ENCODE data around the gene RPN1.

RPN1 gene

DNA sequence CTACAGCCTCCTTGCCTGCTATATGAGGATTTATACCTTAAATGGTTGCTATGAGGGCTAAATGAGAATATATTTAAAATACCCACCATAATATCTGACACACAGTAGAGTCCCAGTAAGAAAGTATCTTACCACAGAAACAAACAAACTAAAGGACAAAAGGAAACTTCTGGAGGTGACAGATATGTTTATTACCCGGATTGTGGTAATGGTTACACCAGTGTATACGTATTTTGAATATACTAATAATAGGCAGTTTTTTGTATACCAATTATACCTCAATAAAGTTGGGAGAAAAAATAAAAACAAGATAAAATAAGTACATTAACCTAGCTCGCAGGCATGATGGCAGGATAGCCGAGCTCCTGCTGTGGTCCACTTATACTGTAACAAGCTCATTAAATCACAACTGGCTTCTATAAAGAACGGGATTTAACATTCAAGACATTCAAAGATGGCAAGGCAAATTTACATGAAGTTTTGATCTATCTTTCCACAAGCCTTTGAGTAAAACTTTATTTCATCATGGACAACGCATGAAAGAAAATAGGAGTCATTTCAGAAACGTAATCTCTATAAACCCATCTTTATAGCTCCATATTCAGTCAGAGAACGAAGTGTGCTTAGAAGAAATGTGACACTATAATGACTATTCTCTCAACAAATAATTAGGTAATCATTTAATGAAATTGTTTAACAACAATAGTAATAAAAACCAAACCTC lies 1.5 kb downstream of the RPN1 start:
- DNase-seq, result no peak

DNA sequence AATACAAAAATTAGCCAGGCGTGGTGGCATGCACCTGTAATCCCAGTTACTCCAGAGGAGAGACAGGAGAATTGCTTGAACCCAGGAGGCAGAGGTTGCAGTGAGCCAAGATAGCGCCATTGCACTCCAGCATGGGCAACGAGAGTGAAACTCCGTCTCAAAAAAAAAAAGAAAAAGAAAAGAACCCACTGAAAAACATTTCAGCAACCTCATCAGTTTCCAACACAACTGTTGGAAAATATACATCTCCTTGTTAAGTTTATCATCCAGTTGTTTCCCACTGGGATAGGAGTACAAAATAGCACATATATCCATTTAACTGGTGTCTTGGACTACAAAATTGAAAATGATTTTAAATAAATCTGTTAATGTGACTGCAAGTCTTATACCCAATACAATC lies 2.2 kb downstream of the RPN1 start:
- DNase-seq, result no peak

- no peak for DNase-seq
Observed at GRCh38 chr3:128647307-128647706, 3.3 kb downstream of the RPN1 start.

DNA sequence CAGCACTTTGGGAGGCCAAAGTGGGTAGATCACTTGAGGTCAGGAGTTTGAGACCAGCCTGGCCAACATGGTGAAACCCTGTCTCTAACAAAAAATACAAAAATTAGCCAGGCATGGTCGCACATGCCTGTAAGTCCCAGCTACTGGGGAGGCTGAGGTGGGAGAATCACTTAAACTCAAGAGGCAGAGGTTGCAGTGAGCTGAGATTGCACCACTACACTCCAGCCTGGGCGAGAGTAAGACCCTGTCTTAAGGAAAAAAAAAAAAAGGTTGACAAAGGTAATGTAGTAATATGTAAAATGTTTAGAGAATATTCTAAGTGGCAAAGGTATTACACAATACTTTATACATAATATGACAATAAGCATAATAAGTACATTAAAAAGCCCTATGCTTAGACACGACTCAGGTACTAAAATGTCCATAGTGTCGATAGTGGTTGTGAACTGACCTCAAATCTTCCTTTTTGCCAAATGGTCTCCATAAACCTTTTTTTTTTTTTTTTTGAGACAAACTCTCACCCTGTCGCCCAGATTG lies 16.5 kb downstream of the RPN1 start:
- DNase-seq, result no peak

DNA sequence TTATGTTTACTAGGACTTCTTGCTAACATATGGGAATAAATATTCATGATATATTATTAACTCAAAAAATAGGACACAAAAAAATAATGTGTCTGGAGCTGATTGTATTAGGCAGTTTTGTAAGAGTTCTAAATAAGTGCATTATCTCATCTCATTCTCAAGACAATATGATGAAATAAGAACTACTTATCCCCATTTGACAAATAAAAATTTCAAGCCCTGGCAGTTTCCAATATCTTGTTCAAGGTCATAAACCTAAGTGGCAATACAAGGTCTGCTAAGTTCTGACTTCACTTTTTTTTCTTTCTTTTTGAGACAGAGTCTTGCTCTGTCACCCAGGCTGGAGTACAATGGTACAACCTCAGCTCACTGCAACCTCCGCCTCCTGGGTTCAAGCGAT lies 18.3 kb downstream of the RPN1 start:
- no peak for DNase-seq

GRCh38 chr3:128629936-128630335 lies 20.7 kb downstream of the RPN1 start:
- DNase-seq, result no peak

GRCh38 chr3:128625409-128625945 lies 25.1 kb downstream of the RPN1 start:
- no peak for DNase-seq

DNA sequence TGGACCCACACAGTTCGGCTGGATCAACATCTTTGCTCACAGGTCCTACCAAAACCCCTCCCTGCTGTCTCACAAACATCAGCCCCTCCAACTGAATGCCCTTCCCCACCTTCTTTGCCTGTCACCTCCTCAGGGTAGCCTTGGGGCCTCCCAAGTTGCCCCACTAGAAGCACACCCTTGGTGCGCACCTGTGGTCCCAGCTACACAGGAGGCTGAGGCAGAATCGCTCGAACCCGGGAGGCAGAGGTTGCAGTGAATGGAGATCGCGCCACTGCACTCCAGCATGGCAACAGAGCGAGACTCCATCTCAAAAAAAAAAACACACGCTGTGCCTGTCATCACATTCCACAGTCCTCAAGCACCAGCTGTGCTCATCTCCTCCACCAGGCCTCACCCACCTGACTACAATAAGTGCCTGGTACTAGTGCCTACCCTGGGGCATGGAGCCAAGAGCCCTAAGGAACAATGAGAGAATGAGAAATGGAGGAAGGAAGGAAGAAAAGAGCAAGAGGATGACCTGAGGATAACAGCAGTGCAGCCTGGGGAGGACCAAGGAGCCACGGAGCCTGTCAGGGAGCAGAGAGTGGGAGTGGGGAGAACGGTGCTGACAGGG lies 26.0 kb downstream of the RPN1 start:
- no peak for DNase-seq

- no peak for DNase-seq
Observed at GRCh38 chr3:128623762-128624176, 26.8 kb downstream of the RPN1 start.

DNA sequence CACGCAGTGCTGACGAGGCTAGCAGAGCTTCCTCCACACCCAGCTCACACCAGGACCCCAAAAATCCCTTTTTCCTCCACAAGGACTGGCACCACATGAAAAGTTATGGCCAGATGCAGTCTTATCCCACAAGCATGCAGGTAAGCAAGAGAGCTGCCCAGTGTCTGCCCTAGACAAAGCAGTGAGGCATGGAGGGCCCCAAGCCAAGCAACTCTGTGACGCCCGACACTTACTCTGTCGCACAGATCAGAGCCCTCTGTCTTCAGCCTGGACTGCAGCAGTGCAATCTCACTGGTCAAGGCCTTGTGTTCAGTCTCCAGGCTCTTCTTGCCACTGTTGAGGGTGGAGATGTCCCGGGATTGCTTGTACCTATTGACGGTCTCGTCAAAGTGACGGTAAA lies 28.7 kb downstream of the RPN1 start:
- no peak for DNase-seq

- no peak for DNase-seq
Observed at GRCh38 chr3:128621234-128621633, 29.4 kb downstream of the RPN1 start.

DNA sequence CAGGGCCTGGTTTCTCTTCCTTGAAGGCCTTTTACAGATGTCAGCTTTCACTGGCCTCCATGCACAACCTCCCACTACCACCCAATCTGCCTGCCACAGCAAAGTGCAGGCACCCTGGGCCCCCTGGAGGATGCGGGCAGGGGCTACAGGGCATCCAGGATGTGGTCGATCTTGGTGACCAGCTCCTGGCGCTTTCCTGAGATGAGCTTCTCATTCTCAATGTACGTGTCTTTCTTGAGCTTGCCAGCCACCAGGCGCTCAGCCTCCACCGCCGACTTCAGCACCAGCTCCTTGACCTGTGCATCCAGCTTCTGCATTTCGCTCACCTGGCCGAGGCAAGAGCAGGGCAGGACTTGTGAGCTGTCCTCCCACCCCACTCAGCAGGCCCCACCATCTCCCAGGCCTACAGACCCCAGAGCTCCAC lies 30.3 kb downstream of the RPN1 start:
- no peak for DNase-seq

GRCh38 chr3:128619146-128619890 lies 31.3 kb downstream of the RPN1 start:
- no peak for DNase-seq

DNA sequence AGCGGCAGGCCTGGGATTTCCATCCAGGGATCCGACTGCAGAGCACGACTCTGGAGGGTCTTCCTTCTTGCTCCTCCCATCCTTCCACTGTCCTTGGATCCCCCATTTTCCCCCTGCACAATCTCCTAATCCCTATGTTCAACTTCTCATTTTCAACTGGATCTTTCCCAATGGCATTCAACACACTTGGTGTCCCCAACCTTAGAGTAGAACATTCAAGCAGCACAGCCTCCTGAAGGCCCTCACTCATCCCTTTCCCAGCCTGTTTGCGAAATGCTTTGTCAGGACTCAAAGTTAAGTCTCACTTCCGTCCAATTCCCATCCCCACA lies 32.3 kb downstream of the RPN1 start:
- DNase-seq, result no peak

GRCh38 chr3:128617557-128618397 lies 32.8 kb downstream of the RPN1 start:
- DNase-seq, result peak; percentile 96

GRCh38 chr3:128617270-128617556 lies 33.4 kb downstream of the RPN1 start:
- no peak for DNase-seq

DNA sequence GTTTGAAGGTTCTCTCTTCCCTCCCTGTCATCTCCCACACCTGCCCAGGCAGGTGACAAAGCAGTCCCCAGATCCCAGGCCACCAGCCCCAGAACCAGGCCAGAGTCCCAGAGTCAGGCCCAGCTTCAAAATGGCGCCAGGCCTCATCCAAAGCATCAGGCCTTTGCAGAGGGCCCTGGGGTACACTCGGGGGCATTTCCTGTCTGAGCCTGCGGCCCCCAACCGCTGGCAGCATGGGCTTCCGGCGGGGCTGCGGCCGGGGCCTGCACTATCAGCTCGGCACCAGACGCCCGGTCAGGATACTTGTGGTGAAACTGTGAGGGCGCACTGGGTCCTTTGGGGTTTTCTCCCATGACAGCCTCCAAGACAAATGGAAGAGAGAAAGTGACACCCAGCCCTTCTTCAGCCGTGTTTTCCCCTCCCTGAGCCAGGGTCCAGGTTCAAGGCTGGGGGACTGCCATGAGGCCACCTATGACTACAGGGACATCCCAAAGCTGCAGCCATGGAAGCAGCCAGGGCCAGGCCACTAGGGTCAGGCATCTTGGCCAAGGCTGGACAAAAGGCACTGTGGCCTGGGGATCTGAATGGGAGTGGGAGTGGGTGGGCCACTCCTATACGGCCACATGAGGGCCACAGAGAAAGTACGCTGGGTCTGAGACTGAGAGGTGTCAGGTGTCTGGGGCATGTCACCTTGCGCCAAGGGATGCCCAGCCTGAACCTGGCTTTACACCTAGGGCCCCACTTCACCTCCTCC lies 33.9 kb downstream of the RPN1 start:
- DNase-seq, result no peak

DNA sequence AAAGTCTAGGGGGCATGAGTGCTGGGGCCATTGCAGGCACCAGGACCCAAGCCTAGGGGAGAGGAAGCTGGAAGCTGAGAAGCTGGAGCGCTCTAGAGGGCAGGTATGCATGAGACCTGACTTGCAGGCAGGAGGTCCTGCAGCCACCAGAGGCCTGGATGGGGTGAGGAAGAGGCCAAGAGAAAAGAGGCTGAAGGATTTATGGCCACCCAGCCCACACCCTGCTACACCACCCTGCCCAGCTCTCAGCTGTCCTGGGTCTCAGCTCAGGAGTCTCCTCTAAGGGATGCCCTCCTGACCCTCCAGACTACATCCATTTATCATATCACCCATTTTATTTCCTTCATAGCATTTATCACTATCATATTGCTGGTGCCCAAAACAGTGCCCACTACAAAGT lies 36.5 kb downstream of the RPN1 start:
- DNase-seq, result no peak

GRCh38 chr3:128613083-128613829 lies 37.4 kb downstream of the RPN1 start:
- DNase-seq, result no peak

GRCh38 chr3:128610451-128611070 lies 40.1 kb downstream of the RPN1 start:
- DNase-seq, result no peak

GRCh38 chr3:128609294-128609693 lies 41.3 kb downstream of the RPN1 start:
- DNase-seq, result no peak
